ENCODE data around the gene PSMC3. TPM values are rescaled to one million over a fixed set of nuclear protein-coding genes. Genes with fewer than 3 reads are reported as not detected.

Gene PSMC3
- total and polyA plus RNA-seq, 9 of the 15 experiments (the other 6 are each of a cell fraction or from before 2014, with no cell fraction given): 44.3 to 324 (median 240) TPM

DNA sequence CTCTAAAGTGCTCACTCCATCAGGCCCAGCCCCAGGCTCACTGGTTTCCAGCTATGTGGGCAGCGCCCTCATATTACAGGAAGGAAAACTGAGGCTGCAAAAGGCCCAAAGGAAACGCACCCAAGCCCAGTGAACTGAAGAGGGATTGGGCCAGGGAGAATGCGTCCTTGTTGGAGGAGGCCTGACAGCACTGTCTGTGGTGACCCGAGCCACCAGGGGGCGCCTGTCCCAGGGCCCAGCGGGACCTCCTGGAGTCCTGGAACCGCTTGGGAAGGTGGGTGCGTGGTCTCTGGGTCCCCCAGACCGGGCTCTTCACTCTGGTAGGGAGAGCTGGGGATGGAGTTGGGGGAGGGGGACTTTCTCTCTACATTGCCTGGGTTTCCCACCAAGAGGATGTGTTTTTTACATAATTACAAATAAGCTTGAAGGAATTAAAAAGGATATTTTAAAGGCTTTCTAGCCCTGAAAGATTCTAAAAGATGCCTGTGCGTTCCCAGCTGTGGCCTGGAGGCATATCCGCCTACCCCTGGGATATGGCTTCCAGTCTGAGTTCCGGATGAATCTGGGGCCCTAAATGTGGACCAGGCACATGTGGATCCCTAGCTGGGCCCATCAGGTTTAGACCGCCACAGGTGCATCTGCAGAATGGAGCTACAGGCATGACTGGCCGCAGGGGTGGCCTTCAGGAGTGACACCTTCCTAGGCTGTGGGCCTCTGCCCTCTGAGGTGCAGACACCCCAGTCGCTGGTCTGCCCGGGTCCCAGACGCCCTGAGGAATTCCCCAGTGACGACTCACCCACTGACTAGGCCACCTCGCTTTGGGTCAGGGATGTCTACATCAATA, 52.1 kb downstream of the PSMC3 start (continued):
- no peak for TF ChIP-seq C11orf30 (IDR thresholded peaks at IDR 0.05; ENCODE audit: low read depth)
- 0 out of 2 replicates have a peak, but pooled peaks have one; percentile 37 for TF ChIP-seq POLR2G (IDR thresholded peaks at IDR 0.05; ENCODE audit: low read depth, low read length)
- TF ChIP-seq BHLHE40 (IDR thresholded peaks at IDR 0.05; ENCODE audit: low read length): peak; percentile 17; the same call in 1 of the 2 replicates
- peak; percentile 31 for TF ChIP-seq FOSL1 (tag; conservative IDR thresholded peaks at IDR 0.05)
- TF ChIP-seq CHD2 (IDR thresholded peaks at IDR 0.05; ENCODE audit: low read depth, low read length): no peak
- no peak for TF ChIP-seq POLR3A (IDR thresholded peaks at IDR 0.05; ENCODE audit: borderline replicate concordance, extremely low read depth, insufficient read depth, insufficient read length)
- no peak for TF ChIP-seq RHOXF2B (CRISPR knock-in tag; conservative IDR thresholded peaks at IDR 0.05)
- TF ChIP-seq NR3C1 (CRISPR knock-in tag; IDR thresholded peaks at IDR 0.05): no peak
- TF ChIP-seq, protein P1, sequence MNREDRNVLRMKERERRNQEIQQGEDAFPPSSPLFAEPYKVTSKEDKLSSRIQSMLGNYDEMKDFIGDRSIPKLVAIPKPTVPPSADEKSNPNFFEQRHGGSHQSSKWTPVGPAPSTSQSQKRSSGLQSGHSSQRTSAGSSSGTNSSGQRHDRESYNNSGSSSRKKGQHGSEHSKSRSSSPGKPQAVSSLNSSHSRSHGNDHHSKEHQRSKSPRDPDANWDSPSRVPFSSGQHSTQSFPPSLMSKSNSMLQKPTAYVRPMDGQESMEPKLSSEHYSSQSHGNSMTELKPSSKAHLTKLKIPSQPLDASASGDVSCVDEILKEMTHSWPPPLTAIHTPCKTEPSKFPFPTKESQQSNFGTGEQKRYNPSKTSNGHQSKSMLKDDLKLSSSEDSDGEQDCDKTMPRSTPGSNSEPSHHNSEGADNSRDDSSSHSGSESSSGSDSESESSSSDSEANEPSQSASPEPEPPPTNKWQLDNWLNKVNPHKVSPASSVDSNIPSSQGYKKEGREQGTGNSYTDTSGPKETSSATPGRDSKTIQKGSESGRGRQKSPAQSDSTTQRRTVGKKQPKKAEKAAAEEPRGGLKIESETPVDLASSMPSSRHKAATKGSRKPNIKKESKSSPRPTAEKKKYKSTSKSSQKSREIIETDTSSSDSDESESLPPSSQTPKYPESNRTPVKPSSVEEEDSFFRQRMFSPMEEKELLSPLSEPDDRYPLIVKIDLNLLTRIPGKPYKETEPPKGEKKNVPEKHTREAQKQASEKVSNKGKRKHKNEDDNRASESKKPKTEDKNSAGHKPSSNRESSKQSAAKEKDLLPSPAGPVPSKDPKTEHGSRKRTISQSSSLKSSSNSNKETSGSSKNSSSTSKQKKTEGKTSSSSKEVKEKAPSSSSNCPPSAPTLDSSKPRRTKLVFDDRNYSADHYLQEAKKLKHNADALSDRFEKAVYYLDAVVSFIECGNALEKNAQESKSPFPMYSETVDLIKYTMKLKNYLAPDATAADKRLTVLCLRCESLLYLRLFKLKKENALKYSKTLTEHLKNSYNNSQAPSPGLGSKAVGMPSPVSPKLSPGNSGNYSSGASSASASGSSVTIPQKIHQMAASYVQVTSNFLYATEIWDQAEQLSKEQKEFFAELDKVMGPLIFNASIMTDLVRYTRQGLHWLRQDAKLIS (CRISPR knock-in tag; IDR thresholded peaks at IDR 0.05): no peak
- TF ChIP-seq WHSC1 (IDR thresholded peaks at IDR 0.05; ENCODE audit: low read length): no peak
- no peak for TF ChIP-seq HMG20A (CRISPR knock-in tag; conservative IDR thresholded peaks at IDR 0.05)
- no peak for TF ChIP-seq TAF9B (IDR thresholded peaks at IDR 0.05; ENCODE audit: partially characterized antibody)
- TF ChIP-seq MEF2A (IDR thresholded peaks at IDR 0.05; ENCODE audit: control insufficient read depth, low read depth, low read length): no peak
- no peak for TF ChIP-seq RNF2 (IDR thresholded peaks at IDR 0.05)
- no peak for TF ChIP-seq ZC3H4 (CRISPR knock-in tag; IDR thresholded peaks at IDR 0.05; ENCODE audit: borderline replicate concordance)
- TF ChIP-seq, protein P2, sequence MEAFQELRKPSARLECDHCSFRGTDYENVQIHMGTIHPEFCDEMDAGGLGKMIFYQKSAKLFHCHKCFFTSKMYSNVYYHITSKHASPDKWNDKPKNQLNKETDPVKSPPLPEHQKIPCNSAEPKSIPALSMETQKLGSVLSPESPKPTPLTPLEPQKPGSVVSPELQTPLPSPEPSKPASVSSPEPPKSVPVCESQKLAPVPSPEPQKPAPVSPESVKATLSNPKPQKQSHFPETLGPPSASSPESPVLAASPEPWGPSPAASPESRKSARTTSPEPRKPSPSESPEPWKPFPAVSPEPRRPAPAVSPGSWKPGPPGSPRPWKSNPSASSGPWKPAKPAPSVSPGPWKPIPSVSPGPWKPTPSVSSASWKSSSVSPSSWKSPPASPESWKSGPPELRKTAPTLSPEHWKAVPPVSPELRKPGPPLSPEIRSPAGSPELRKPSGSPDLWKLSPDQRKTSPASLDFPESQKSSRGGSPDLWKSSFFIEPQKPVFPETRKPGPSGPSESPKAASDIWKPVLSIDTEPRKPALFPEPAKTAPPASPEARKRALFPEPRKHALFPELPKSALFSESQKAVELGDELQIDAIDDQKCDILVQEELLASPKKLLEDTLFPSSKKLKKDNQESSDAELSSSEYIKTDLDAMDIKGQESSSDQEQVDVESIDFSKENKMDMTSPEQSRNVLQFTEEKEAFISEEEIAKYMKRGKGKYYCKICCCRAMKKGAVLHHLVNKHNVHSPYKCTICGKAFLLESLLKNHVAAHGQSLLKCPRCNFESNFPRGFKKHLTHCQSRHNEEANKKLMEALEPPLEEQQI (IDR thresholded peaks at IDR 0.05): no peak
- no peak for TF ChIP-seq ELK1 (CRISPR knock-in tag; IDR thresholded peaks at IDR 0.05)
- no peak; the same call in 1 of the 2 replicates for TF ChIP-seq KAT7 (CRISPR knock-in tag; IDR thresholded peaks at IDR 0.05; ENCODE audit: borderline replicate concordance)
- TF ChIP-seq IFI16 (CRISPR knock-in tag; IDR thresholded peaks at IDR 0.05): no peak
- TF ChIP-seq MEIS2 (IDR thresholded peaks at IDR 0.05; ENCODE audit: partially characterized antibody): no peak
- TF ChIP-seq RAD21 (CRISPR knock-in tag; conservative IDR thresholded peaks at IDR 0.05 in 1 of 2, IDR thresholded peaks at IDR 0.05 in 1 of 2): peak; percentile 78 to 88
